Adipocyte (in vitro differentiated cells): Measurements from ENCODE around the gene IGSF21.

Experiments used
- DNase-seq: peaks from one replicate; pipeline ENCODE4 v3.0.0-alpha.2; 2015; ENCODE audit warnings: low read depth
- H3K27me3 ChIP-seq: replicated peaks from 2 replicates; pipeline ENCODE4 v1.7.0; 2013; ENCODE audit warnings: mild to moderate bottlenecking, low read length, moderate library complexity; ENCODE audit not compliant: control insufficient read depth, insufficient read depth
- H3K36me3 ChIP-seq: 2 replicates; pipeline ENCODE4 v1.7.0; 2013; ENCODE audit warnings: low read length, mild to moderate bottlenecking, moderate library complexity; ENCODE audit not compliant: control insufficient read depth, insufficient read depth, severe bottlenecking
- H3K4me1 ChIP-seq: 2 replicates; pipeline ENCODE4 v1.7.0; 2013; ENCODE audit warnings: mild to moderate bottlenecking, low read length, moderate library complexity; ENCODE audit not compliant: control insufficient read depth, insufficient read depth
- H3K4me3 ChIP-seq: 2 replicates; pipeline ENCODE4 v1.7.0; 2013; ENCODE audit warnings: mild to moderate bottlenecking, low read length, moderate library complexity
- H3K9ac ChIP-seq: 2 replicates; pipeline ENCODE4 v1.7.0; 2013; ENCODE audit warnings: mild to moderate bottlenecking, low read length, moderate library complexity
- H3K9me3 ChIP-seq: 2 replicates; pipeline ENCODE4 v1.7.0; 2013; ENCODE audit warnings: mild to moderate bottlenecking, low read length, moderate library complexity; ENCODE audit not compliant: control insufficient read depth

IGSF21 gene

DNA sequence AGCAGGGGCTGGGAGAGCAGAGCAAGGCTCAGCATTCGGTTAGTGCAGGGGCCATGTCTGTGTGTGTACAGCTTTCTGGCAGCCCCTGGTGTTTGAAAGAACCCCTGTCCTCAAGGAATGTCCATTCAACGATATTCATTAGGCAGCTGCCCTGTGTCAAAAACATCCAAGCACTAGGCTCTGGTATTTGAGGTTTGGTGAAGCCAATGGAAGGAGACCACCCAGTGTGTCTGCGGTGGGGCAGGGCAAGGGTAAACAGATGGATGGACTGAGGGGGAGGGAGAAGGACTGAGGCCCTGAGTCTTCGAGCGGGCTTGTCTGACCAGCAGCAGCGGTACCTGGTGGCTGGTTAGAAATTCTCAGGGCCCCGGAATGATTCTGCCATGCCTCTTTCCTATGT is 217.5 kb downstream of the IGSF21 start:
- no peak for DNase-seq
- Histone ChIP-seq H3K27me3 (peaks cover 44% of the 10 kb centered on the region), H3K36me3 (no peaks in the 10 kb centered on the region), H3K4me1 (no peaks in the 10 kb centered on the region), H3K4me3 (no peak overlapping the region), H3K9ac (no peak overlapping the region), H3K9me3 (no peaks in the 10 kb centered on the region)

DNA sequence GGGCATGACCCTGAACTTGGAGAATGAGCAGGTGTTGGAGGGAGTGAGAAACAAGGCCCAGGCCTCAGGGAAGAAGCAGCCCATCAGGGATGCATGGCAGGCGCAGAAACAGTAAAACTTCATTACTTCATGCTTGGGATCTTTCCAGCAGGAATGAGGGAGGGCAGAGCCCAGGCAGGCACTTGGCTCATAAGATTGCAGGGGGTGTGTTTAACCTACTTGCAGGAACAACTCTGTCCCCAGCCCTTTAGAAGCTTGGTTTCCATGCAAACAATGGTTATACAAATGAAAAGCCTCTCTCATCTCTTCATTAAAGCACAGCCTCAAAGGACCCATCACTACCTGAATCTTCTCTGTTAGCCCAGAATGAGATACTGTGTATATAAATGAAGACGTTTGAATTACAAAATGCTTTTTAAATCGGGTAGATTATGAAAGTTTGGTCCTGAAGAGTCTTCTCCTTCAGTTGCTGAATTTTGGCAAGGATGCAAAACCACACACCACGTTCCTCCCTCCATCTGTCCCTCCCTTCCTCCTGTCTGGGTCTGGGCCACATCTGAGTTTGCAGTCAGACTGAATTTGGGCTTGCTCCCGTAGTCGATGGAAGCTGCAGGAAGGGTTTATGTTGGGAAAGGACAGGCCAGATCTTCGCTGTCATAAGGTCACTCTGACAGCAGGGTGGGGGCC is 218.8 kb downstream of the IGSF21 start:
- H3K9ac ChIP-seq, result no peak overlapping the region
- H3K4me1 ChIP-seq, result no peaks in the 10 kb centered on the region
- peaks cover 44% of the 10 kb centered on the region for H3K27me3 ChIP-seq
- no peaks in the 10 kb centered on the region for H3K9me3 ChIP-seq
- no peaks in the 10 kb centered on the region for H3K36me3 ChIP-seq
- no peak overlapping the region for H3K4me3 ChIP-seq
- no peak for DNase-seq

DNA sequence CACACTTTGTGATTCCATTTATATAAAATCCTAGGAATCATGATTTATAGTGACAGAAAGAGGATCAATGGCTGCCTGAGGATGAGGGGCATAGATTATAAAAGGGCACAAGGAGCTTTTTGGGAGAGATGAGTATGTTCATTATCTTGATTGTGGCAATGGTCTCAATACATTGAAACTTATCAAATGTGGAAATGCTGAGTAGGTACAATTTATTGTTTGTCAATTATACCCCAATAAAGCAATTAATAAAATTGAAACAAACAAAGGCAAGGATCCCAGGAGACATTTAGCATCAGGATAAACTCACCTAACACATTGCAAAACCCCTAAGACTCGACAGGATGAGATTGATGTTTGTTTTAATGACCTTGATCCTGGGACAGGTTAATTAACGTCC is 220.1 kb downstream of the IGSF21 start:
- Histone ChIP-seq H3K4me1 (no peaks in the 10 kb centered on the region), H3K9ac (no peak overlapping the region)

DNA sequence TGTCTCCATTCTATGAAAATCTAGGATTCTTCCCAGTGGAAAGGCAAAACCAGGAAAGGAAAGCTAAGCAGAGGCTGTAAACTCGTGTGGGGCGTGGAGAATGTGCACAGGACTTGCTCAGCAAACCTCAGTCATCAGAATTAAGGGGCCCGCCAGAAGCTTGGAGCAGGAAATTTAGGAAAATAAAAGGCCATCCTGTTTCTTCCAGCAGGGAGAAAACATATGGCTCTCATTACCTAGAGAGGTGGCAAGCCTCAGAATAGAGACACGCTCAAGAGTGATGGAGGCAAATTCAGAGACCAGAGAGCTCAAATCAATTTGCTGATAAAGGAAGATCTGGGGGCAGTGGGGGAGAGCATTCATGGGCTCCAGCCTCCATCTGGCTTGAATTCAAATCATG is 221.2 kb downstream of the IGSF21 start:
- Histone ChIP-seq H3K27me3 (peaks cover 31% of the 10 kb centered on the region), H3K36me3 (no peaks in the 10 kb centered on the region)
- no peak for DNase-seq

More for the DNA sequence above, 220.1 kb downstream of the IGSF21 start:
- DNase-seq, result no peak
- Histone ChIP-seq H3K27me3 (peaks cover 40% of the 10 kb centered on the region), H3K9me3 (no peaks in the 10 kb centered on the region), H3K4me3 (no peak overlapping the region), H3K36me3 (no peaks in the 10 kb centered on the region)

DNA sequence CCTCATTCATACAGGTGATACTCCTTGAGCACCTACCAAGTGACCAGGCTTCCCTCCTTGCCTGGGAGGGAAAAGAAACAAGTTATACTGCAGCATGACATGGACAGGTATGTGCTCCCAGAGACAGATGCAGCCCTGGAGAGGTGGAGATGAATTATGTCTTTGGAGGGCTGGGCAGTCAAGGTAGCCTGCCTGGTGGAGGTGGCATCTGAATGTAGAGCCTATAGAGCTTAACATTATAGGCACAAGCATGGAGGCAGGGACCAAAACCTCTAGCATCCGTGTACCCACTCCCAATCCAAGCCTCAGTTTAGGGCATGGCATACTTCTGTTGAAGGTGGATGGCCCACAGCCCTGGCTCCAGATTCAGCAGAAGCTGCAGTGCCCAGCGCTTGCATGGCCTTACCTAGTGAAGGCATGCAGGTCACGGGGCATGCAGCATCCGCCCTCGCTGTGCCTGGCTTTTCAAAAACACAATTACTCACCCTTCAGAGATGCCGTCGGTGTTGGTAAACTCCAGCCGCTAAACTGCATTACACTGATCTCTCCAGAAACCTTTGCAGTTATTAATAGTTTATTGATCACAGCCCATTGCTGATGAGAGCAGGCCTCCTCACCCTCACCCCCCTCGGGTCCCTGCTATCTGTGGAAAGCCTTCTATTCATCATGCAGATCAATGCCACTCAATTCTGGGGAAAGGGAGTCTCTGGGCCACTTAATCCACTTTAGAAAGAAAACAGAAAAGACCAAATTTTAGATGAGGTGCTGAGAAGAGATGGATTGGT is 222.1 kb downstream of the IGSF21 start:
- H3K4me3 ChIP-seq, result no peak overlapping the region
- H3K9me3 ChIP-seq, result no peaks in the 10 kb centered on the region
- H3K36me3 ChIP-seq, result no peaks in the 10 kb centered on the region
- no peak overlapping the region for H3K9ac ChIP-seq
- H3K4me1 ChIP-seq, result no peaks in the 10 kb centered on the region
- H3K27me3 ChIP-seq, result peaks cover 27% of the 10 kb centered on the region
- no peak for DNase-seq

More for the DNA sequence above, 221.2 kb downstream of the IGSF21 start:
- no peaks in the 10 kb centered on the region for H3K4me1 ChIP-seq
- H3K4me3 ChIP-seq, result no peak overlapping the region
- H3K9me3 ChIP-seq, result no peaks in the 10 kb centered on the region
- H3K9ac ChIP-seq, result no peak overlapping the region

DNA sequence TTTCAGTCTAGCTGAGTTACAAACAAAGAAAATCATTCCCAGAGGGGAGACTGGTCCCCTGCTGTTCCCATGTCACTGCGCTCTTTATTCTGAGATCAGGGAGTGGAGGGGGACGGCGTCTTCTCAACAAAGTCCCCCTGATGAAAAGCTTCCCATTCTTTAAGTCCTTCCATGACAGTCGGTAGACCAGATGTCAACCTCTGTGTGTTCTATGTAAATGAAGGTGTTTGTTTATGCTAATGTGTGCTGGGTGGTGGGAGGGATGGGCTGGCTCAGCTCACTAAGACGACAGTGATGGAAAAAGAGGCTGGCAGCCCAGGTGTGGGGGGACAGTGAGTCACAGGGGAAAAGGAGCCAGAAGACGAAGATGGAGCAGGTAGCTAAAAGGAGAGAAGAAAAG is 225.0 kb downstream of the IGSF21 start:
- Histone ChIP-seq H3K9me3 (no peaks in the 10 kb centered on the region), H3K27me3 (peaks cover 11% of the 10 kb centered on the region), H3K36me3 (no peaks in the 10 kb centered on the region), H3K4me1 (no peaks in the 10 kb centered on the region), H3K9ac (no peak overlapping the region), H3K4me3 (no peak overlapping the region)
- DNase-seq, result no peak

DNA sequence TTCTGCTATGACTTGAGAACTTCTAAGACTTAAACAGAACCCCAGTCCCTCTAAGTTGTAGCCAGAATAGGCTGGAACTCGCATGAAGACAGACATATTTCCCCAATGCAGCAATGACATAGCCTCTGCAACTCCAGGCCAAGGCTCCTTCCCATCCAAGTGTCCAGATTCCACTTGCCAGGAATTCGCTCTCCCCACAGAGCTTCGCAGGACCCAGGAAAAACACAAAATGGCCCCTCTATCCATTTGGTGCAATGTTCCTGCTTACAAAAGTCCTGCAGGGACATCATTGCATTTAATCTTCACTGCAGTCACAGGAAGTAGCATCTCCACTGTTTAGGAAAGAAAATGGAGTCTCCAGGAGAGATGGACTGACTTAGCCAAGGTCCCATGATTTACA is 225.6 kb downstream of the IGSF21 start:
- H3K36me3 ChIP-seq, result no peaks in the 10 kb centered on the region
- H3K9me3 ChIP-seq, result no peaks in the 10 kb centered on the region
- H3K4me1 ChIP-seq, result no peaks in the 10 kb centered on the region
- no peak overlapping the region for H3K9ac ChIP-seq
- no peak for DNase-seq
- peaks cover 4% of the 10 kb centered on the region for H3K27me3 ChIP-seq
- H3K4me3 ChIP-seq, result no peak overlapping the region

DNA sequence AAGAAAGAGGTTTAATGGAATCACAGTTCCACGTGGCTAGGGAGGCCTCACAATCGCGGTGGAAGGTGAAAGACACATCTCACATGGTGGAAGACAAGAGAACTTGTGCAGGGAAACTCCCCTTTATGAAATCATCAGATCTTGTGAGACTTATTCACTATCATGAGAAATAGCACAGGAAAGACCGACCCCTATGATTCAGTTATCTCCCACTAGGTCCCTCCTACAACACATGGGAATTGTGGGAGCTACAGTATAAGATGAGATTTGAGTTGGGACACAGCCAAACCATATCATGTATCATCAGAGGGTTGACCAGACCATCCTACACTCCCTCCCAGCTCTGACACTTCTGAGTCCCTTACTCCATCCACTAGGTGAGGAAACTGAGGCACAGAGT is 229.2 kb downstream of the IGSF21 start:
- peaks cover 6% of the 10 kb centered on the region for H3K27me3 ChIP-seq
- no peak overlapping the region for H3K4me3 ChIP-seq
- H3K4me1 ChIP-seq, result no peaks in the 10 kb centered on the region
- no peak overlapping the region for H3K9ac ChIP-seq
- no peak for DNase-seq
- no peaks in the 10 kb centered on the region for H3K36me3 ChIP-seq
- H3K9me3 ChIP-seq, result no peaks in the 10 kb centered on the region

DNA sequence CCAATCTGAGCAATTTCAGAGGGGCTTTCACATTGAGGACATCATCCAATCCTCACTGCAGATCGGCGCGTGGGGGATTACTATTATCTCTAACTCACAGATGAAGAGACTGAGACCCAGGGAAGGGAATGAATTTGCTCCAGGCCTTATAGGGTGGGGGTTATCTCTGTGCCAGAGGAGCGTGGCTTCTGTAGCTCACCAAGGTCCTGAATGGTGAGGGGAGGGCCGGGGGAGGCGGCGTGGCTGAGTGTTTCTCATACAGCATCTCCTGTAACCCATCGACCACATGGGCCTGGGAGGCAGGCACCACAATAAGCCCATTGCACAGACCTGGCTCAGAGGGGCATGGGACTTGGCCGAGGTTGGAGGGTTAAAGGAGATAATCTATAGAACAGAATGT is 230.2 kb downstream of the IGSF21 start:
- Histone ChIP-seq H3K27me3 (peaks cover 6% of the 10 kb centered on the region), H3K9me3 (peaks cover under 1% of the 10 kb centered on the region), H3K4me1 (no peaks in the 10 kb centered on the region), H3K36me3 (no peaks in the 10 kb centered on the region), H3K4me3 (no peak overlapping the region), H3K9ac (no peak overlapping the region)
- DNase-seq, result no peak

DNA sequence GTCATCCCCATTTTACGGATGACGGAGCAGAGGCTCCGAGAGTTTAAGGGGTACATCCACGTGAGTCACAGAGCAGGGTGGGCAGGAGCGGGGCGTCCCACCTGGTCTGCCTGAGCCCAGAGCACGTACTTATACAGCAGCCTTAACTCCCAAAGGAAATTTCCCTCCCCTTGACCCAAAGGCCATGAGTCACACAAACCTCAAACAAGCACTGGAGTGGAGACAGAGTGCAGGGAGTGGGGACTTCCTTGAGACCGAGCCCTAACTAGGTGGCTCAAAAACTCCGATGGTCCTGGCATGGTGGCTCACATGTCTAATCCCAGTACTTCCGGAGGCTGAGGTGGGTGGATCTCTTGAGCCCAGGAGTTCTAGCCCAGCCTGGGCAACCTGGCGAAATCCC is 231.6 kb downstream of the IGSF21 start:
- Histone ChIP-seq H3K9ac (no peak overlapping the region), H3K27me3 (peaks cover 9% of the 10 kb centered on the region), H3K4me3 (no peak overlapping the region), H3K9me3 (peaks cover 7% of the 10 kb centered on the region), H3K4me1 (no peaks in the 10 kb centered on the region), H3K36me3 (no peaks in the 10 kb centered on the region)
- no peak for DNase-seq

DNA sequence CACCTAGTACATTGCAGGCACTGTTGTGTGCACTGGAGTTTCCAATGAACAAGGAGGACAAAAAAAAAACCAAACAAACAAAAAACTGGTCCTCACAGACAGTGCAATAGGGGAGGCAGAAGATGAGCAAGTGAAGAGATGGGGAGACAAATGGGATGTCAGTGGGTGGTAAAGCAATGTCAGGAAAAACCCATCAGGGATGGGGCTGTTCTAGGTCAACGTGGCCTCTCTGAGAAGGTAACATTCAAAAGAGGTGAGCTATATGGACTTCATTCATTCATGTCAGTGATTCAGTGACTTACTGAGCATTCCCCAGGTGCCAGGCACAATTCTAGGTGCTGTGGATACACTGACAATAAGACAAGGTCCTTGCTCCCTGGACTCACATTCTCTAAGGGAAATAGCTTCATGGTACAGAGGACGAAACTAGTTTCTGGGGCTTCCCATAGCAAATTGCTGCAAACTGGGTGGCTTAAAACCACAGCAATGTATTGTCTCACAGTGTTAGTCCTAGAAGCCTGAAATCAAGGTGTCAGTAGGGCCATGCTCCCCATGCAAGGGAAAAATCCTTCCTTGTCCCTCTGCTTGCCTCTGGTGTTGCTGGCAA is 232.7 kb downstream of the IGSF21 start:
- no peak overlapping the region for H3K4me3 ChIP-seq
- no peaks in the 10 kb centered on the region for H3K36me3 ChIP-seq
- no peaks in the 10 kb centered on the region for H3K4me1 ChIP-seq
- no peak overlapping the region for H3K9ac ChIP-seq
- peaks cover 18% of the 10 kb centered on the region for H3K27me3 ChIP-seq
- no peak for DNase-seq
- H3K9me3 ChIP-seq, result peaks cover 7% of the 10 kb centered on the region
